Neuronal stem cell (in vitro differentiated cells): ENCODE data around the gene EVX1.

Source experiments
- DNase-seq: peaks from one replicate; pipeline ENCODE4 v3.0.0-alpha.2; 2013; ENCODE audit warnings: low spot score
- H2AFZ ChIP-seq: one replicate; pipeline ENCODE4 v1.6.1; 2013; ENCODE audit warnings: mild to moderate bottlenecking, low read length, inconsistent platforms
- H2AK5ac ChIP-seq: 2 replicates; pipeline ENCODE4 v1.6.1; 2013; ENCODE audit warnings: low read depth, mild to moderate bottlenecking, inconsistent platforms, low read length, moderate library complexity, mixed read lengths
- H2BK120ac ChIP-seq: 2 replicates; pipeline ENCODE4 v1.6.1; 2013; ENCODE audit warnings: low read depth, mild to moderate bottlenecking, inconsistent platforms, low read length, moderate library complexity, mixed read lengths
- H2BK12ac ChIP-seq: one replicate; pipeline ENCODE4 v1.6.1; 2013; ENCODE audit warnings: low read length, inconsistent platforms
- H2BK15ac ChIP-seq: 2 replicates; pipeline ENCODE4 v1.6.1; 2013; ENCODE audit warnings: mild to moderate bottlenecking, low read length, inconsistent platforms, mixed read lengths
- H2BK5ac ChIP-seq: one replicate; pipeline ENCODE4 v1.6.1; 2013; ENCODE audit warnings: inconsistent platforms, mild to moderate bottlenecking, low read length, moderate library complexity
- H3K14ac ChIP-seq: one replicate; pipeline ENCODE4 v1.6.1; 2013; ENCODE audit warnings: low read length, inconsistent platforms
- H3K18ac ChIP-seq: 2 replicates; pipeline ENCODE4 v1.6.1; 2013; ENCODE audit warnings: low read length, inconsistent platforms
- H3K23ac ChIP-seq: 2 replicates; pipeline ENCODE4 v1.6.1; 2013; ENCODE audit warnings: low read depth, mild to moderate bottlenecking, mixed read lengths, low read length, inconsistent platforms; ENCODE audit not compliant: poor library complexity
- H3K27ac ChIP-seq: replicated peaks from 3 replicates; pipeline ENCODE4 v1.5.1; 2013; ENCODE audit warnings: low read length, inconsistent platforms
- H3K27me3 ChIP-seq, 3 experiments: 2 replicates each; pipeline ENCODE4 v1.6.1; 2013; ENCODE audit warnings: low read length in 3 of 3, mild to moderate bottlenecking in 2 of 3, inconsistent platforms in 1 of 3, low read depth in 1 of 3, mixed read lengths in 1 of 3, moderate library complexity in 1 of 3; ENCODE audit not compliant: control insufficient read depth in 3 of 3, insufficient read depth in 3 of 3
- H3K36me3 ChIP-seq, 2 donors: replicated peaks in 1 of 2; 2 replicates each; pipeline ENCODE4 v1.6.1; 2013; ENCODE audit warnings: low read length in 2 of 2; ENCODE audit not compliant: control insufficient read depth in 2 of 2, insufficient read depth in 2 of 2
- H3K4ac ChIP-seq: 2 replicates; pipeline ENCODE4 v1.6.1; 2013; ENCODE audit warnings: inconsistent platforms, mild to moderate bottlenecking, low read length, moderate library complexity
- H3K4me1 ChIP-seq, 2 donors: 1 replicate in 1 of 2; 2 replicates in 1 of 2; pipeline ENCODE4 v1.6.1; 2013; ENCODE audit warnings: low read length in 2 of 2, low read depth in 1 of 2; ENCODE audit not compliant: control insufficient read depth in 2 of 2, insufficient read depth in 1 of 2
- H3K4me2 ChIP-seq: one replicate; pipeline ENCODE4 v1.6.1; 2013; ENCODE audit warnings: mild to moderate bottlenecking, low read length, inconsistent platforms; ENCODE audit not compliant: insufficient read depth, poor library complexity, severe bottlenecking
- H3K4me3 ChIP-seq, 2 donors: 2 replicates each; pipeline ENCODE4 v1.5.1; 2013; ENCODE audit warnings: low read length in 2 of 2, mild to moderate bottlenecking in 2 of 2, inconsistent platforms in 1 of 2, moderate library complexity in 1 of 2
- H3K79me1 ChIP-seq: one replicate; pipeline ENCODE4 v1.6.1; 2013; ENCODE audit warnings: low read depth, mild to moderate bottlenecking, inconsistent platforms, low read length, moderate library complexity
- H3K9ac ChIP-seq: one replicate; pipeline ENCODE4 v1.6.1; 2013; ENCODE audit warnings: mild to moderate bottlenecking, low read depth, low read length, inconsistent platforms; ENCODE audit not compliant: poor library complexity
- H3K9me3 ChIP-seq, 2 donors: replicated peaks in 1 of 2; 2 replicates each; pipeline versions ENCODE3 to v1.6.1; 2013; ENCODE audit warnings: low read length in 2 of 2, mild to moderate bottlenecking in 2 of 2, inconsistent platforms in 1 of 2, low read depth in 1 of 2, mixed read lengths in 1 of 2, moderate library complexity in 1 of 2; ENCODE audit not compliant: control insufficient read depth in 2 of 2, insufficient read depth in 1 of 2
- H4K8ac ChIP-seq: one replicate; pipeline ENCODE4 v1.6.1; 2013; ENCODE audit warnings: low read depth, mild to moderate bottlenecking, inconsistent platforms, low read length, moderate library complexity
- H4K91ac ChIP-seq: one replicate; pipeline ENCODE4 v1.6.1; 2013; ENCODE audit warnings: low read length, low read depth, mild to moderate bottlenecking, inconsistent platforms; ENCODE audit not compliant: poor library complexity
- WGBS, 2 donors: extraction: QIAGEN DNeasy Blood & Tissue Kit; methylation state at CpG; one replicate each; pipeline ENCODE4 v1.1.7; 2013; ENCODE audit warnings: missing lambda C conversion rate in 2 of 2, mixed read lengths in 1 of 2; ENCODE audit not compliant: insufficient read length in 2 of 2, insufficient replicate concordance in 1 of 2; ENCODE audit errors: extremely low coverage in 2 of 2; 5-methylcytosine and 5-hydroxymethylcytosine counted together

The EVX1 gene

GRCh38 chr7:27196287-27196767 lies 46.3 kb upstream of the EVX1 start:
- H3K23ac ChIP-seq: no peak overlapping the region
- H4K8ac ChIP-seq: no peak overlapping the region
- H2BK15ac ChIP-seq: no peak overlapping the region
- H3K4me2 ChIP-seq: no peak overlapping the region
- H3K27me3 ChIP-seq: peaks cover 56 to 94% (median 84%) of the 10 kb centered on the region in 3 experiments
- no peaks in the 10 kb centered on the region for H3K36me3 ChIP-seq
- H2AFZ ChIP-seq: no peak overlapping the region
- H2BK5ac ChIP-seq: no peak overlapping the region
- H3K4me3 ChIP-seq: no peak overlapping the region
- H3K14ac ChIP-seq: no peak overlapping the region
- H3K18ac ChIP-seq: no peak overlapping the region
- no peak overlapping the region for H4K91ac ChIP-seq
- no peak overlapping the region for H3K27ac ChIP-seq
- no CpG with 5 or more reads among the region's 6 CpGs for WGBS, 2 donors
- H3K4ac ChIP-seq: no peak overlapping the region
- no peak overlapping the region for H2BK12ac ChIP-seq
- DNase-seq: peak; percentile 67
- H3K9ac ChIP-seq: no peak overlapping the region
- H3K79me1 ChIP-seq: no peaks in the 10 kb centered on the region
- H3K4me1 ChIP-seq: peaks cover 0 to 1% of the 10 kb centered on the region in 2 donors
- H3K9me3 ChIP-seq: peaks cover 0 to under 1% of the 10 kb centered on the region in 2 donors
- H2AK5ac ChIP-seq: no peak overlapping the region
- H2BK120ac ChIP-seq: no peak overlapping the region

GRCh38 chr7:27197137-27198042 lies 45.2 kb upstream of the EVX1 start:
- no peak overlapping the region for H3K4me2 ChIP-seq
- no peak overlapping the region for H2BK15ac ChIP-seq
- no peak overlapping the region for H3K27ac ChIP-seq
- no peak overlapping the region for H2BK5ac ChIP-seq
- peaks cover 0 to 1% of the 10 kb centered on the region in 2 donors for H3K4me1 ChIP-seq
- H3K36me3 ChIP-seq: no peaks in the 10 kb centered on the region
- WGBS, 2 donors: no CpG with 5 or more reads among the region's 18 CpGs
- H2AFZ ChIP-seq: no peak overlapping the region
- no peak overlapping the region for H3K9ac ChIP-seq
- no peak overlapping the region for H3K4ac ChIP-seq
- H3K79me1 ChIP-seq: no peaks in the 10 kb centered on the region
- H2BK120ac ChIP-seq: no peak overlapping the region
- no peak overlapping the region for H4K8ac ChIP-seq
- H4K91ac ChIP-seq: no peak overlapping the region
- no peak overlapping the region for H3K14ac ChIP-seq
- no peak overlapping the region for H3K18ac ChIP-seq
- no peak overlapping the region for H2AK5ac ChIP-seq
- no peak overlapping the region for H3K23ac ChIP-seq
- no peak overlapping the region for H2BK12ac ChIP-seq
- peaks cover 55 to 94% (median 84%) of the 10 kb centered on the region in 3 experiments for H3K27me3 ChIP-seq
- no peaks in the 10 kb centered on the region for H3K9me3 ChIP-seq
- H3K4me3 ChIP-seq: no peak overlapping the region
- no peak for DNase-seq

- no peak overlapping the region for H3K14ac ChIP-seq
- H2BK5ac ChIP-seq: peak overlapping the region; percentile 15
- no peak overlapping the region for H3K4me2 ChIP-seq
- H2AFZ ChIP-seq: no peak overlapping the region
- H3K4me3 ChIP-seq: no peak overlapping the region
- no peaks in the 10 kb centered on the region for H3K9me3 ChIP-seq
- H4K91ac ChIP-seq: no peak overlapping the region
- no peak overlapping the region for H3K18ac ChIP-seq
- no peak overlapping the region for H2BK15ac ChIP-seq
- no peak overlapping the region for H2BK12ac ChIP-seq
- no peak overlapping the region for H3K9ac ChIP-seq
- peaks cover 49 to 94% (median 84%) of the 10 kb centered on the region in 3 experiments for H3K27me3 ChIP-seq
- H3K23ac ChIP-seq: no peak overlapping the region
- no peak overlapping the region for H2AK5ac ChIP-seq
- no peak for DNase-seq
- no peak overlapping the region for H3K27ac ChIP-seq
- no peaks in the 10 kb centered on the region for H3K36me3 ChIP-seq
- H3K79me1 ChIP-seq: no peaks in the 10 kb centered on the region
- no peak overlapping the region for H4K8ac ChIP-seq
- no CpG with 5 or more reads among the region's 29 CpGs for WGBS, 2 donors
- H2BK120ac ChIP-seq: no peak overlapping the region
- H3K4me1 ChIP-seq: peaks cover 0 to 1% of the 10 kb centered on the region in 2 donors
- no peak overlapping the region for H3K4ac ChIP-seq
Measured at GRCh38 chr7:27198138-27198841, 44.3 kb upstream of the EVX1 start.
